ENCODE measurements around the gene VPS35L. TPM values are rescaled to one million over a fixed set of nuclear protein-coding genes. Genes with fewer than 3 reads are reported as not detected.

The VPS35L gene
- total RNA-seq, 1 donor from 2014 or later: 23.8 TPM

GRCh38 chr16:19709381-19710136 lies 154.1 kb downstream of the VPS35L start:
- H3K9me3 ChIP-seq (replicated peaks): no peaks in the 10 kb centered on the region
- H3K4me3 ChIP-seq: no peak overlapping the region
- intact Hi-C loops (cut with micrococcal nuclease): no loop called here
- TF ChIP-seq CTCF (IDR thresholded peaks at IDR 0.05; ENCODE audit: borderline replicate concordance): no peak
- H3K27me3 ChIP-seq (ENCODE audit: low read depth): no peaks in the 10 kb centered on the region
- peaks cover 48% of the 10 kb centered on the region for H3K4me1 ChIP-seq
- H3K27ac ChIP-seq (replicated peaks): peak overlapping the region; percentile 86
- H3K36me3 ChIP-seq: peaks cover 70% of the 10 kb centered on the region
- DNase-seq: no peak

GRCh38 chr16:19710191-19710908 lies 154.8 kb downstream of the VPS35L start:
- Histone ChIP-seq H3K27me3 (ENCODE audit: low read depth) (no peaks in the 10 kb centered on the region), H3K4me1 (peaks cover 42% of the 10 kb centered on the region), H3K4me3 (no peak overlapping the region), H3K36me3 (peaks cover 66% of the 10 kb centered on the region), H3K9me3 (replicated peaks) (no peaks in the 10 kb centered on the region), H3K27ac (replicated peaks) (peak overlapping the region; percentile 86)
- no peak for DNase-seq
- no peak for TF ChIP-seq CTCF (IDR thresholded peaks at IDR 0.05; ENCODE audit: borderline replicate concordance)
- intact Hi-C loops (cut with micrococcal nuclease): no loop called here

GRCh38 chr16:19710991-19711545 lies 155.6 kb downstream of the VPS35L start:
- no peak for DNase-seq
- Histone ChIP-seq H3K4me3 (no peak overlapping the region), H3K9me3 (replicated peaks) (no peaks in the 10 kb centered on the region), H3K4me1 (peaks cover 49% of the 10 kb centered on the region), H3K36me3 (peaks cover 60% of the 10 kb centered on the region), H3K27ac (replicated peaks) (peak overlapping the region; percentile 86), H3K27me3 (ENCODE audit: low read depth) (no peaks in the 10 kb centered on the region)
- no peak for TF ChIP-seq CTCF (IDR thresholded peaks at IDR 0.05; ENCODE audit: borderline replicate concordance)
- intact Hi-C loops (cut with micrococcal nuclease): no loop called here

GRCh38 chr16:19711643-19712042 lies 156.1 kb downstream of the VPS35L start:
- intact Hi-C loops (cut with micrococcal nuclease): no loop called here
- H3K36me3 ChIP-seq: peaks cover 54% of the 10 kb centered on the region
- H3K27me3 ChIP-seq (ENCODE audit: low read depth): no peaks in the 10 kb centered on the region
- TF ChIP-seq CTCF (IDR thresholded peaks at IDR 0.05; ENCODE audit: borderline replicate concordance): no peak
- peaks cover 55% of the 10 kb centered on the region for H3K4me1 ChIP-seq
- no peak overlapping the region for H3K4me3 ChIP-seq
- H3K27ac ChIP-seq (replicated peaks): peak overlapping the region; percentile 86
- DNase-seq: no peak
- H3K9me3 ChIP-seq (replicated peaks): no peaks in the 10 kb centered on the region

- no peak overlapping the region for H3K27ac ChIP-seq (replicated peaks)
- no peak for DNase-seq
- H3K36me3 ChIP-seq: peaks cover 47% of the 10 kb centered on the region
- no peak overlapping the region for H3K4me3 ChIP-seq
- H3K9me3 ChIP-seq (replicated peaks): no peaks in the 10 kb centered on the region
- intact Hi-C loops (cut with micrococcal nuclease): no loop called here
- no peak for TF ChIP-seq CTCF (IDR thresholded peaks at IDR 0.05; ENCODE audit: borderline replicate concordance)
- no peaks in the 10 kb centered on the region for H3K27me3 ChIP-seq (ENCODE audit: low read depth)
- peaks cover 63% of the 10 kb centered on the region for H3K4me1 ChIP-seq
These were observed 157.0 kb downstream of the VPS35L start for GRCh38 chr16:19712418-19713058.

Measured in left ventricle myocardium inferior (tissue), 1 donor.